ENCODE measurements around the gene ARMS2.

The ARMS2 gene

DNA sequence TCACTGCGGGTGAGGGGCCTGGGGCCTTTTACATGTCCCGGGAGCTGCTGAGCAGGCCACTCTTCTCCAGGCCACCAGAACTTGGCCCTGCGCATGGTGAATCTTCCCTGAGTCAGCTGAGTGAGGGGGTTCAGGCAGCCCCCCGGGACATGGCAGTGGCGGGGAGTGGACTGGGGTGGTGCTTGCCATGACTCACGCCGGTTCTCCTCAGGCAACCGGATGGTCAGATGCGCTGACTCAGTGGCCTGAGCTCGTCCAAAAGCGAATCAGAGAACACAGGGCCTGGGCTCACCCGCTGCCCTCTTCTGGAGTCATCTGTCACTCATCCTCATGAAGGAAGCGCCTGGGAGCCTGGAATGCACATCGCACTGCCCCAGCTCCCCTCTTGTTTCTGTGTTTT, 40.4 kb downstream of the ARMS2 start:
- DNase-seq (ENCODE audit: low spot score) = no peak

DNA sequence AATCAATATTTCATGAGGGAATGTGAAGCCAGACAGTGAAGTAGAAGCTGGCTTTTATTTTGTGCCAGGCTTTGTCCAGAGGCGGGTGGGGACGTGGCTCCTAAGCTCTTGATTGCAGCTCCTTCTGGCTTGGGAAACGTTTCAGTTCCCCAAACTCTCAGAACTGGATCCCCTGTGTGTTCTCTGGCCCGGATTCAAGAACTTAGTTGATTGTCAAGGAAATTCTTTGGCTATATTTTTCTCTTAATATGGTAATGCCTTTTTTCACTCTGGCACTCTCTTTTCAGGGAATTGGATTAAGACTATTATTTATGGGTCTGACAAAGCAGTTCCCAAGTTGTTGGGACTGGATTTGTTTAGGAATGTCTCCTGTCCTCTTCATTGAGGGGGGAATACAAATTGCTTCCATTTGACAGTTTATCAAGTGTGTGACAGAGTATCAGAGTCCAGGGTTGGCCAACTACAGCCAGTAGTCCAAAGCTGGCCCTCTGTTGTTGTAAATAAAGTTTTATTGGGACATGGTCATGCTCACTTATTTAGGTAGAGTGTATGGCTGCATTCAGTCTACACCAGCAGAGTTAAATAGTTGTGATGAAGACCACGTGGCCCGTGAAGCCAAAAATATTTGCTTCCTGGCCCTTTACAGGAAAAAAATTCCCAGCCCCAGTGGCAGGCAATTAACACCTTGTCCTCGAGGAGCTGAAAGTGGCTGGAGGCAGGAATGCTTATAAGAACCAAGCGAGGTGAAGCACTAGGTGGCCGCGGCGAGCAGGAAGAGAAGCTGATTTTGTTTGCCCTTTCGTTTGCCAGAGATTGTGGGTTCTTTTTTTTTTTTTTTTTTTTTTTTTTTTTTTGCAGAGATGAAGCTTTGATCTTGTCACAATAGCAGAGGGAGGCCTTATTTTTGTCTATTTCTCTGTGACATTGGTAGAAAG, 41.2 kb downstream of the ARMS2 start:
- DNase-seq (ENCODE audit: low spot score) = no peak

DNA sequence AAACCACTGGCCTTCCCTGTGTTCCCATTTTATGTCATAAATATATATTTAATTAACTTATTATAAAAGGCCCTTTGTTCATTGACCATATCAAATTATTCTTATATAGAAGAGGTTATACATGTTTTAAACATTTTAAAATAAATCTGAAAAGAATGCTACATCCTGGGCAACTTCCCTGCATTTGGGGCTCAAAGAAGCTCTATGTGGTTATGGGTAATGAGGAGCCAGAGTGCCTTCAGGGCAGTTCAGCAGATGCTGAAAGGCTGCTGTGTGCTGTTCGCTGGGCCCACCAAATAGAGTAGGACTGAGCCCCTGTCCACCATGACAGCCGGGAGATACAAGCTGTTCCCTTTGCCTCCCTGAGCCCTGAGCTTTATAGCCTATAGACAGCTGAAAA, 42.8 kb downstream of the ARMS2 start:
- no peak for DNase-seq (ENCODE audit: low spot score)

DNA sequence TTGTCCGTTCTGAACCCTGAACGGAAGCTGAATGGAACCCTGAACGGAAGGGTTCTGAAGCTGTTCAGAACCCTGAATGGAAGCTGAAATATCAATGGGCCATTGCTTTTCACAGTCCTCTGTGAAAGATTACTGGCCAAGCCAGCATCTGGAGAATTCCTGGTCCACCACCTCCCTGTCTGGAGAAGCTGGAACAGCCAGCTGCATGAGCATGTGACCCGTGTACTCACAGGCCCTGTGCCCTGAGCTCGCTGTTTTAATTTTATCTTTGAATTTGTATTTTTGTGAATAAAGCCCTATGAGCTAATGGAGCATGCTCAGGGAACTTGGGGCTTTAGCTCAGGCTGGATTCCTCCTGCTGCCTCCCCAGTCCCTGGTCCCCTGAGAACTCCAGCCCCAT, 44.1 kb downstream of the ARMS2 start:
- no peak for DNase-seq (ENCODE audit: low spot score)

DNA sequence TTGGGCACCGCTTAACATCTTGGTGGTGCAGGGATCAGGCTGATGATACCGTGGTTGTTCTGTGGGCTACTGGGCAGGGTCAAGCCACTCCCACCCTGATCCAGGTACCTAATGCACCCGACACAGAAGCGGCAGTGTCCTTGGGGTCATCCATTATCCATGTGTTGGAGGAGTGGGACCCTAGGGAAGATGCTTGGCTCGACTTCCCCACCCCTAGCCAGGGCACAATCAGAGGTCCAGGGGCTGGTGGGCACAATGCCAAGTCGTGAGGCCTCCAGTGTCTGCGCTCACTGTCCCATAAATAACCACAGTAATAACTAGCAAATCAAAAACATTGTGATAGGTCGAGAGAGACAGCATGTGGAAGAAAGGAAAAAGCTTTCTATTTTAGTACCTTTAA, 44.6 kb downstream of the ARMS2 start:
- DNase-seq (ENCODE audit: low spot score) = no peak

DNA sequence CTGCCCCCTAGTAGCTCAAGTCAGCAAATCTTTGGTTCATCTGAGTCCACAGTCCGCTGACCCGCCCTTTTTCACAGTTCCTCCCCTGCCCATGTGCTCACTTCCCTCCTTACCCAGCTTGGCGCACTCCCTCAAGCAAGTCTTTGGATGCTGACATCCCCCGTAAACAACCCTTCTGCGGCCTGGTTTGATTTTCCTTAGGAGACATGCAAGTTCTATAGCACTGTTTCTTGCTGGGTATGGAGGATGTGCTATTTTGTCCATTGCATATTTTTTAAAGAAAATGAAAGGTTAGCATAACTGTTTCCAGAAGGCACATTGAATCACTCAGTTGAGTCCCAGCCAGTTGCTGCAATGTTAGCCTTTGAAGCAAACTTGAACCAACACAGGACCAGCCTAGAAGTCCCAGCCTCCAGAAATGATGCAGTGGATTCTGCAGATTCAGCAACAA, 45.1 kb downstream of the ARMS2 start:
- no peak for DNase-seq (ENCODE audit: low spot score)

DNA sequence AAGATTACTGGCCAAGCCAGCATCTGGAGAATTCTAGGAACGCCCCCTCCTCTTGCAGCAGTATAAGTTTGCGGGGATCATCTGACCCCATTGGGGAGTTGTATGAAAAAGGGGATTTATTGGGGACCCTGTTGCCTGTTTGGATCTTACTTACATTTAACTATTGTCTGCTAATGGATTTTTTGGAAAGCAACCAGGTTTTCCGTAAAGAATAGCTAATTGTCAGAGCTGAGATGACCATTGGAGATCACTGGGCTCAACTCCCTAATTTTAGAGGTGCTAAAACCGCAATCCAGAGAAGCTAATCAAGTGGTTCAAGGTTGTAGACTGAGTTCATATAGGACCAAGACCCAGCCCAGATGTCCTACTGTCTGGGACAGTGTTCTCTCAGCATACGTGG, 45.7 kb downstream of the ARMS2 start:
- no peak for DNase-seq (ENCODE audit: low spot score)

DNA sequence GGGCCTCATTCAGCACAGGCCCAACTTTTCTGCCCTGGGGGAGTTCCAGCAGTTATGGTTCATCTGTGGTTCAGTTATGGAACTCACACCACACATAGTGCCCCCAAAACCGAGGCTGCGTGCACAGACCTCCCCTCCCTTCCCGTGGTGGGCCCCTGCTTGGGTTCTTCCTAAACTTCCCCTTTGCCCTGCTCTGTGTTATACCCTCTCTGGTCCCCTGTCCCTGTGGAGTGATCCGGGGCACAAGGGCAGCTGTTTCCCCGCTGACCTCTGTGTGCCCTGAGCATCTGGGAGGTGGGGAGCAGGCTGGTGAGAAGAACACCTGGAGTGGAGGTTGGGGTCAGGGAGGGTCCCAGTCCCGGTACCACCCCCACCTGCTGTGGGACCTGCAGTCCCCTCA, 46.3 kb downstream of the ARMS2 start:
- no peak for DNase-seq (ENCODE audit: low spot score)

DNA sequence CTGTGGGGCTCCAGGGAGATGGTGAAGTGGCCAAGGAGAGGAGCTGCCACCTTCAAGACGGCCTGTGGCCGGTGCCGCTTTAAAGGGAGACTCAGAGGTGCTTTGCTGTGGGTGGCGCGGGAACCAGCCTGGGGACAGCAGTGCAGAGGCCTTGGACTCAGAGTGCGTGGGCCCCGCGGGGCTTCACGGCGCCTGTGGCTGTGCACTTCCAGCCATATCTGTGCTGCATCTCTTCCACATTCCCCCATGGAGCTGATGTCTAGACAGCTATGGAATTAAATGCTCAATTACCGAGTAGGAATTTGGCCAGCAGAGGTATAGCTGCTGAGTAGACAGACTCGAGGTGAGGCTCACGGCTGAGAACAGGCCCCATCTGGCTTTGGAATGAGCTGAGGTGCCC, 48.6 kb downstream of the ARMS2 start:
- no peak for DNase-seq (ENCODE audit: low spot score)

DNA sequence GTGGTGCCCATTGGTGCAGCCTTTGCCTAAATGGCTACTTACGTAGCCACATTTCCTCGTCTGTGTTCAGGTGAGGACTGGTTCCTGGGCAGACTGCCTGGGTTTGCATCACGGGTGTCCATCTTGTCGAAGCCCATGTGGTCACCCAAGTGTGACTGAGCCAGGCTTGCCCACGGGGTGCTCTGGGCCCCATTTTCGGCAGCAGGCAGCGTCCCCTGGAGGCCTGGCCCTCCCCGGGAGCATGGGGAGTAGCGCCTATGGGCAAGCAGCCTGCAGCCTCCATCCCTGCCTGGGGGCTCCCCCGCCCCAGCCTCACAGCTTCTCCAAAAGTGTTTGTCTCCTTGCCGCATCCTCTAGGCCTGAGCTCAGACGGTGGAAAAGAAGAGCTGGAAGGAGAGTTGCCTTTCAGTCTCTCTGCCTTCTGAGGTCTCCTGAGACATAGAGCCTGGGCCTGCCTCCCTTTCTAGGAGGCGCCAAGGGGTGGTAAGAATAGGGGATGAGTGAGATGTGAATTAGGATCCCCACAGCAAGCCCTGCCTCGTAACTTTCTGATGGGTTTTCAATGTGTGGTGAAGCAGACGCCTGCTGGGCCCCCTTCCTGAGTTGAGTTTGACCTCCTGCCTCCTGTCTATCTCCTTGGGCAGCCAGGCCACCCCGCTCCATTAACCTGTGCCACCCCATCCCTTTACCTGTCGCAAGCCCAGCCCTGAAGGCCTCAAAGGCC, 49.6 kb downstream of the ARMS2 start:
- DNase-seq (ENCODE audit: low spot score) = no peak

DNA sequence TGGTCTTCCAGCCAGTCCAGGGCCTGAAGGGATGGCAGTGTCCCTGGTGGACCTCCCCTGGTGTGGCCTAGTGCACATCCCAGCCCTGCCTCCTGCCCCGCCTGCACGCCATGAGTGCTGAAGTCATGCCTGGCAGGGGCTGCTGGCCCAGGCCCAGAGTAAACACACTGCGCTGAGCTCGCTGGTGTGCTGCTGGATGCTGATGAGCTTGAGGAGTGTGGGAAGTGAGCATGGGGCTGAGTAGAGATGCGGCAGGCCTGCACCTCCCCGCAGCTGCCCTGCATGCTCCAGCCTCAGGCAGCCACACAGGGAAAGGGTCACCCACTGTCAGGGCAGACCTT, 50.1 kb downstream of the ARMS2 start:
- no peak for DNase-seq (ENCODE audit: low spot score)

DNA sequence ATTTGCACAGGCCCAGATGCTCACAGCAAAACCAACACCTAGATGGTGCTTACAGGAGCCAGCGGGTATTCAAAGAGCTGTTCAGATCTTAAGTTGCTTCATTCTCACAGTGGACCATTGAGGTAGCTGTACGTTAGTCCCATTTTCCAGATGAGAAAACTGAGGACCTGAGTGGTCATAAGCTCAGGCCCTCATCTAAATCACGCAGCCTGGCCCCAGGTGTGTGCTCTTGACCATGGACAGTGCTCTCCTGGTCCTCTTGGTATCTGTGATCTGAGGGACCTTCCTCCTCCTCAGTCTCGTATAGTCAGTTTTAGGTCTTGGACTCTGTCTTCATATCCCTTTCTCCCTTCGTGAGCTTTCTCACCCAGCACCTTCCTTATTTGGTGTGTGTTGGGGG, 50.6 kb downstream of the ARMS2 start:
- no peak for DNase-seq (ENCODE audit: low spot score)

DNA sequence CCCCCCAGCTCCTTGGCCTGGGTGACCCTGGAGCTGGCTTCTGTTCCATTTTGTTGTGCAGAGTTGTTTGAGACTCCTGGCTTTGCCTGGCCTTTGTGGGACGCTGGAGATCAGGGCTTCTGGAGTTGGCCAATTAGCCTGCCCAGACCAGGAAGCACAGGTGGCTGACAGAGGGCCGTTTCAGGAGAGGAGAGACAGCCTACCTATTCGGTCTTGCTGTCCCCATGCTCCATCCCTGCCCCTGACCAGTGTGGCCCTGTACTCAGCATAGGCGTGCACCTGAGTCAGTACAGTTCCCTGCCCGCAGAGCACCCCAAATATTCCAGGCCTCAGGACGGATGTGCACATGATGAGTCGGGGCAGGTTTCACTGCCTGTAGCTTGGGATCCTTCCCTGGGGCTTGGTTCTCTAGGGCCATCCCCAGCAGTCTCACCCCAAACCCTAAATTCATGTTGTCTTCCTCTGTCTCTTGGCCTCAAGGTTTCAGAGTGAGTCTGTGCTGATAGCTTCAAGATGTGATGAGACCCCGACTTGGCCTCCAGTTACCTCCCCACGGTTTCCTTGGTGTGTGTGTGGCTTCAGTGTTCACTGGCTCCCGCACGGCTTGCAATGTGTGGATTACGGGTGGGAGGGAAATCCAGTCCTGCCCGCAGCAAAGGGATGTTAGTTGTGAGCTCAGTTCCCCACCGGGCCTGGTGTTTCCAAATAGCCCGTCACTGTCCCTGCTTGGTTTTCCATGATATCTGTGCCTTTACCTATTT, 51.6 kb downstream of the ARMS2 start:
- DNase-seq (ENCODE audit: low spot score) = no peak

Measured in D341Med (cell line).